ENCODE results near the gene ACOXL. TPM values are rescaled to one million over a fixed set of nuclear protein-coding genes. Genes with fewer than 3 reads are reported as not detected.
"Not testable (repeated sequence)": the region's sequence is repeated elsewhere in the genome, so short reads cannot be mapped to it uniquely, and the experiment has no call there.

The ACOXL gene
- total RNA-seq, 1 donor from 2014 or later, result 0.20 TPM

DNA sequence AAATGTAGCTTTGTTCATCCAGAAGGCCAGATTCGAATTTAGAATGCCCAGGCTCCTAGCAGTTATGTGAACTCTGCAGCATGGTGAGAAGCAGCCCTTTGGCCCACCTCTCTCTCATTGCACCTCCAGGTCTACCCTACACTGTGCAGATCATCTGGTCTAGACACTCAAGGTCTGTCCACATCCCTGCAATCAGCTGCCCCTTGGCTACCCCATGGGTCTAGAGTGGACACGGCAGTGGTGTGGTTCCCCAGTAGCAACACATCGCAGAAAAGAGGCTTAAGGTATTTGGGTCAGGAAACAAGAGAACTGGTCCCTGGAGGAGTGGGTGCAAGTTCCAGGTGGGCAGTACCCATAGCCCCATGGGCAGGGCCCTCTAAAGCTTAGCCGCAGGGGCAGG lies 311.7 kb downstream of the ACOXL start:
- intact Hi-C loops (cut with micrococcal nuclease), result no loop called here
- POLR2A ChIA-PET, result interaction anchor here (1.0 to 1.1 kb wide), 3 partner anchors 11 to 14 kb away, joined by 3 to 4 read pairs (median 3); no protein-coding TSS in a partner anchor

DNA sequence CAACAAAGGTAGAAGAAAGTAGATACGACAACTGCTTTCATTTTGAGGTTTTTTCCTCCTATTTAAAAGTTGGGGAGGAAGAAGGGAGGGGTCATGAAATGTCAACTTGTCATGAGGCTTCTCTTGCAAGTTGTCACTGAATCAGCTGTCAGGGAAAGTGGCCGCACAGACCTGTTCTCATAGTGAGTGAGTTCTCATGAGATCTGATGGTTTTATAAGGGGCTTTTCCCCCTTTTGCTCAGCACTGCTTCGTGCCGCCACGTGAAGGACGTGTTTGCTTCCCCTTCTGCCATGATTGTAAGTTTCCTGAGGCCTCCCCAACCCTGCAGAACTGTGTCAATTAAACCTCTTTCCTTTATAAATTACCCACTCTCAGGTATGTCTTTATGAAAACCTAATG lies 312.9 kb downstream of the ACOXL start:
- POLR2A ChIA-PET, result interaction anchor here (0.6 kb wide), 1 partner anchor 14 kb away, joined by 9 read pairs; no protein-coding TSS in a partner anchor
- H3K36me3 Mint-ChIP-seq (ENCODE audit: low read depth); H3K4me3 Mint-ChIP-seq; H3K27me3 Mint-ChIP-seq; CTCF ChIA-PET; ATAC-seq (ENCODE audit: low read depth); DNase-seq; H3K9me3 Mint-ChIP-seq; intact Hi-C loops (cut with micrococcal nuclease); H3K27ac Mint-ChIP-seq: not testable (repeated sequence)
- peaks cover 33% of the 10 kb centered on the region for H3K4me1 Mint-ChIP-seq

More for the DNA sequence above, 311.7 kb downstream of the ACOXL start:
- DNase-seq (no peak), ATAC-seq (ENCODE audit: low read depth) (no peak)
- H3K4me3 Mint-ChIP-seq, result no peak overlapping the region
- H3K27me3 Mint-ChIP-seq, result no peaks in the 10 kb centered on the region
- CTCF ChIA-PET, result no interaction called here
- TF ChIP-seq, protein P1, sequence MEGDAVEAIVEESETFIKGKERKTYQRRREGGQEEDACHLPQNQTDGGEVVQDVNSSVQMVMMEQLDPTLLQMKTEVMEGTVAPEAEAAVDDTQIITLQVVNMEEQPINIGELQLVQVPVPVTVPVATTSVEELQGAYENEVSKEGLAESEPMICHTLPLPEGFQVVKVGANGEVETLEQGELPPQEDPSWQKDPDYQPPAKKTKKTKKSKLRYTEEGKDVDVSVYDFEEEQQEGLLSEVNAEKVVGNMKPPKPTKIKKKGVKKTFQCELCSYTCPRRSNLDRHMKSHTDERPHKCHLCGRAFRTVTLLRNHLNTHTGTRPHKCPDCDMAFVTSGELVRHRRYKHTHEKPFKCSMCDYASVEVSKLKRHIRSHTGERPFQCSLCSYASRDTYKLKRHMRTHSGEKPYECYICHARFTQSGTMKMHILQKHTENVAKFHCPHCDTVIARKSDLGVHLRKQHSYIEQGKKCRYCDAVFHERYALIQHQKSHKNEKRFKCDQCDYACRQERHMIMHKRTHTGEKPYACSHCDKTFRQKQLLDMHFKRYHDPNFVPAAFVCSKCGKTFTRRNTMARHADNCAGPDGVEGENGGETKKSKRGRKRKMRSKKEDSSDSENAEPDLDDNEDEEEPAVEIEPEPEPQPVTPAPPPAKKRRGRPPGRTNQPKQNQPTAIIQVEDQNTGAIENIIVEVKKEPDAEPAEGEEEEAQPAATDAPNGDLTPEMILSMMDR (IDR thresholded peaks at IDR 0.05), result no peak
- H3K4me1 Mint-ChIP-seq, result peaks cover 22% of the 10 kb centered on the region
- H3K27ac Mint-ChIP-seq, result no peak overlapping the region
- H3K9me3 Mint-ChIP-seq, result no peaks in the 10 kb centered on the region
- no peaks in the 10 kb centered on the region for H3K36me3 Mint-ChIP-seq (ENCODE audit: low read depth)

DNA sequence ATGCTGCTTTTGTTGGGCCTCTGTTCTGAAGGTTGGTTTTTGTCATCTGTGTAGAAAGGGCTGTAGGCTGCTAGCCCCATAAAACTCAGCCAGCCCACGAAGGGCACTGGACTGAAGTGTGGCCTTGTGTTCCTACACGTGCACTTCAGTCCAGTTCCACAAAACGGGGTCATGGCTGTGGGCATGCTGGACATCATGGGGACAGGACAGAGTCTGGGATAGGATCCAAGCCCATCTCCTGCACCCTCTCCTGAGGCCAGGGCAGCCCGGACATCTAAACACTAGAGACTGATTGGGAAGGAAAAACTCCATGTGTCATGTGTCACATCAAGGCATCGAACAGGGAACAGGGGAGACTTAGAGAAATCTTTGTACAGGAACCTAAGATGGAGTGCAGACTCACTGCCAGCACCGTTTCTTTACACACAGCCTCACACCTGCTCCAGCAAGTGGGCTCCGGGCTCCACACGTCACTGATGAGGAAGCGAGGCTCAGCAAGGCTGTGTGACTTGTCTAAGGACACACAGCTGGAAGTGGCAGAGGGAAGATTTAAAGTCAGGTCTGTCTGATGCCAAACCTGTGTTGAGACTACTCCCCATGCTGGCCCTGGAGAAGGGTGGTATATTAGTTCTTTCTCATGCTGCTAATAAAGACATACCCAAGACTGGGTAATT lies 313.5 kb downstream of the ACOXL start:
- DNase-seq, result no peak

DNA sequence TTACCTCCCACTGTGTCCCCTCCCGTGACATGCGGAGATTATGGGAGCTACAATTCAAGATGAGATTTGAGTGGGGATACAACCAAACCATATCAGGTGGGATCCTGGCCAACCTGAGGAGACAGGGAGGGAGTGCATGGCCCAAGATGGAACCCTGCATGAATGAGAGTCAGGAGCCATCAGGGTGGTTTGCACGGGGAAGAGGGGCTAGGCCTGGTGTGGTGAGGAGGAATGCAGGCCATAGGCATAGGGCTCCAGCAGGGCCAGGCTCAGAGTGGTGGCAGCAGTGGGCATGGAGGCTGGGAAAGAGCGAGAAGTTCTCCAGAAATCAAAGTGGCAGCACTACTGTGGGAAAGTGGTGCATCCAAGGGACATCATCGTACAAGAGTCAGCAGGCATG lies 314.3 kb downstream of the ACOXL start:
- Mint-ChIP-seq H3K4me1 (peaks cover 45% of the 10 kb centered on the region), H3K27ac (no peak overlapping the region), H3K36me3 (ENCODE audit: low read depth) (no peaks in the 10 kb centered on the region), H3K9me3 (no peaks in the 10 kb centered on the region), H3K27me3 (no peaks in the 10 kb centered on the region), H3K4me3 (no peak overlapping the region)
- DNase-seq (no peak), ATAC-seq (ENCODE audit: low read depth) (no peak)
- TF ChIP-seq, protein P1 (IDR thresholded peaks at IDR 0.05), result no peak
- ChIA-PET POLR2A (no interaction called here), CTCF (no interaction called here)
- intact Hi-C loops (cut with micrococcal nuclease), result no loop called here

More for the DNA sequence above, 313.5 kb downstream of the ACOXL start:
- ChIA-PET CTCF (no interaction called here), POLR2A (interaction anchor here (0.6 kb wide), 1 partner anchor 13 kb away, joined by 9 read pairs; no protein-coding TSS in a partner anchor)
- H3K36me3 Mint-ChIP-seq (ENCODE audit: low read depth), result no peaks in the 10 kb centered on the region
- TF ChIP-seq, protein P1 (IDR thresholded peaks at IDR 0.05), result no peak
- no peak for ATAC-seq (ENCODE audit: low read depth)
- H3K4me3 Mint-ChIP-seq, result no peak overlapping the region
- intact Hi-C loops (cut with micrococcal nuclease), result no loop called here
- H3K9me3 Mint-ChIP-seq, result no peaks in the 10 kb centered on the region
- no peak overlapping the region for H3K27ac Mint-ChIP-seq
- H3K27me3 Mint-ChIP-seq, result no peaks in the 10 kb centered on the region
- H3K4me1 Mint-ChIP-seq, result peaks cover 40% of the 10 kb centered on the region

DNA sequence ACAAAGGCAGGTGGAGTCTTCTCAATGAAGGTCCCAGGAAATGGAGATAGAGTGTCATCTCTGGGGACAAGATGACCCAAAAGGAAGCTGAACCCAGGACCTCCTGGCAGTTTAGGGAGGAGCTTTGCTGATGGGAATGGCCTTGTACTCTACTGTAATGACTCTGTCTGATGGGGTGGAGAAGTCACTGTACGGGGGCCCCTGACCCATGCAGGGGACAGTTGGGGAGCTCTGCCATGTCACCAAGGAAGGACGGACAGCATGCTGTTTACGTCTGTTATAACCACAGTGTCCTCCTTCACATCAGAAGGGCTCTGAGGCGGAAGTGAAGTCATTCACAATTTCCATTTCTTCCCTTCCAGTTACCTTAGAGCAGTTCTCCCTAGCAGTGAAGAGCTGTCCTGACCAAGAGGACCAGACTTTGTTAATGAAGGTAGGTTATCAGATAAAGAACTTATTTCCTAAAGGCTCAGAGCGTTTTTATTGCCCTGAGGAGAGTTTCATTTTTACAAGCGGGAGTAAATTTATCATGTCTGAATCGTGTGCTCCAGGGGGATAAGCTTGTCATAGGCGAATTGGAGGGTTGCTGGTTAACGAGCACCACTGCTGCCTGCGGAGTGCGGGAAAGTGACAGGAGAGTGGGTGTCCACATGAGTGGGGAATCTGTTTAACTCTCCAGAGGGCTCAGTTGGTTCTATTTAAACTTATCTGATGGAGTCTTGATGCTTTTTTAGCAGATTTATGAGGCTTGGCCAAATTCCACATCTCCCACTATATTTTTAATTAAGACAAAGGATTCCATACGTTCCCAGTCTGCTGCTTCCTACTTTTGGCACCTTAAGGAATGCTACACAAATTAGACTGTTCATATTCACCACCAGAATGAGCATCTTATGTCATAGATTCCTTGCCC lies 316.7 kb downstream of the ACOXL start:
- Mint-ChIP-seq H3K27me3 (no peaks in the 10 kb centered on the region), H3K36me3 (ENCODE audit: low read depth) (no peaks in the 10 kb centered on the region), H3K4me3 (no peak overlapping the region), H3K27ac (no peak overlapping the region), H3K9me3 (no peaks in the 10 kb centered on the region), H3K4me1 (peaks cover 39% of the 10 kb centered on the region)
- intact Hi-C loops (cut with micrococcal nuclease), result no loop called here
- ChIA-PET CTCF (no interaction called here), POLR2A (interaction anchor here (1.0 kb wide), 1 partner anchor 9 kb away, joined by 4 read pairs; no protein-coding TSS in a partner anchor)
- TF ChIP-seq, protein P1 (IDR thresholded peaks at IDR 0.05), result no peak
- ATAC-seq (ENCODE audit: low read depth) (no peak), DNase-seq (no peak)
